ENCODE results near the gene PRR13.
A peak's percentile ranks its signal among the peaks of the same experiment; 100 is the strongest.
"Not testable (repeated sequence)": the region's sequence is repeated elsewhere in the genome, so short reads cannot be mapped to it uniquely, and the experiment has no call there.

PRR13 gene, protein sequence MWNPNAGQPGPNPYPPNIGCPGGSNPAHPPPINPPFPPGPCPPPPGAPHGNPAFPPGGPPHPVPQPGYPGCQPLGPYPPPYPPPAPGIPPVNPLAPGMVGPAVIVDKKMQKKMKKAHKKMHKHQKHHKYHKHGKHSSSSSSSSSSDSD

DNA sequence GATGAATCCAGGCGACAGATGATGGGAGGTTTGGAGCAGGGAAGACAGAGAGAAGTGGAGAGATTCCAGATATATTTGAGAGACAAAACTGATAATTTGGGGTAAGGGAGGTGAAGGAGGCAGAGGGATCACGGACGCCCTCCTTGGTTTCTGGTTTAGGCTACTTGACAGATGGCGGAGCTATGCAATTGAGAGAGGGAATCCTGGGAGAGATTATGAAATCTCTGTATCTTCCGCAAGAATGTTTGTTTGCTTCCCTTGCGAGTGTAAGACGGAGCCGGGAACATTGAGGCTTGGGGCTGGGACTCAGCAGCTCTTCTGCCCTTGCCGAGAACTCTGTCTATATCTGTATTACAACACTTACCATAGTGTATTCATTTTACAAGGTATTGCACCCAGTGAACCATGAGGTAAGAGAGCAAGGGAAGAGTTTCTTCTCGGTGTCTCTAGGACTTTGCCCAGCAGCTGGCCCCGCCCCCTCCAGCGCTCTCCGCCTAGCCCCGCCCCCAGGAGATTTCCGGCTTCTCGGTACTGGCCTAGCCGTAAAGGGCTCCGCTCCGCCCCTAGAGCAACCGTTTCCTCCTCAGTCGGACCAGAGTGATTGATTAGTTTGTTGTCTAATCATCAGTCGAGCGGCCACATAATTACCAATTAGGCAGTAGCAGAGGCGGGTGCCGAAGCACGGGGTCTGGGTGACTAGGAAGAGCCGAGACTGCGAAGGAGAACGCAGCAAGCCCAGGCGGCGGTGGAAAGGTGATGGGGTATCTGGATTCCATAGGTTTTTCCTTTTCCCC lies at the start of gene PRR13:
PRR13 (plus strand) TSS at position 695 of the 794 bp plus-strand sequence. CDS start 981 bp downstream, outside the sequence.
- DNase-seq (ENCODE audit: low read depth, low spot score) = peak; percentile 98

DNA sequence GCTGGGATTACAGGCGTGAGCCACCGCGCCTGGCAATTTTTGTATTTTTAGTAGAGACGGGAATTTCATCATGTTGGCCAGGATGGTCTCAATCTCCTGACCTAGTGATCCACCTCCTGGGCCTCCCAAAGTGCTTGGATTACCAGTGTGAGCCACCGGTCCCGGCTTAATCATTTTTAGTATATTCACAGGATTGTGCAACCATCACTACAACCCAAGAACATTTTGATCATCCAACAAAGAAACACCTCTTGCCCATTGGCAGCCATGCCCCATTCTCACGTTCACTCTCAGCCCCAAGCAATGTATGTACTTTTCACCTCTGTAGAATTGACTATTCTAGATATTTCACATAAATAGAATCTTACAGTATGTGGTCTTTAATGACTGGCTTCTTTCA lies 41.6 kb upstream of the PRR13 start:
- DNase-seq (ENCODE audit: low read depth, low spot score) = no peak

DNA sequence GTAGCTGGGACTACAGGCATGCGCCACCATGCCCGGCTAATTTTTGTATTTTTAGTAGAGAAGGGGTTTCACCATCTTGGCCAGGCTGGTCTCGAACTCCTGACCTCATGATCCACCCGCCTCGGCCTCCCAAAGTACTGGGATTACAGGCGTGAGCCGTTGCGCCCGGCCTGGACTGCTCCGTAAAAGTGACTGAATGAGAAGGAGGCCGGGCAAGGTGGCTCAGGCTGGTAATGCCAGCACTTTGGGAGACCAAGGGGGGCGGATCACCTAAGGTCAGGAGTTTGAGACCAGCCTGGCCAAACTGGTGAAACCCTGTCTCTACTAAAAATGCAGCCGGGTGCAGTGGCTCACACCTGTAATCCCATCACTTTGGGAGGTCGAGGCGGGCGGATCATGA lies 39.2 kb upstream of the PRR13 start:
- not testable (repeated sequence) for DNase-seq (ENCODE audit: low read depth, low spot score)

DNA sequence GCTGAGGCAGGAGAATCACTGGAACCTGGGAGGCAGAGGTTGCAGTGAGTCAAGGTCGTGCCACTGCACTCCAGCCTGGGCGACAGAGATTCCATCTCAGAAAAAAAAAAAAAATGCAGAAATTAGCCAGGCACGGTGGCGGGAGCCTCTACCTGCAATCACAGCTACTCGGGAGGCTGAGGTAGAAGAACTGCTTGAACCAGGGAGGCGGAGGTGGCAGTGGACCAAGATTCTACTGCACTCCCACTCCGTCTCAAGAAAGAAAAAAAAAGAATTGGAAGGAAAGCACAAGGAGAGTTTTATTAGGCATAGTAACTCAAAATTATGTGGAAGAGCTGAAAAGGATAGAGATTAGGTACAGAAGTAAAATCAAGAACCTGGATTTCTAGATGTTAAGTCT lies 38.7 kb upstream of the PRR13 start:
- DNase-seq (ENCODE audit: low read depth, low spot score) = no peak

GRCh38 chr12:53410951-53411350 lies 30.6 kb upstream of the PRR13 start:
- DNase-seq (ENCODE audit: low read depth, low spot score) = no peak

DNA sequence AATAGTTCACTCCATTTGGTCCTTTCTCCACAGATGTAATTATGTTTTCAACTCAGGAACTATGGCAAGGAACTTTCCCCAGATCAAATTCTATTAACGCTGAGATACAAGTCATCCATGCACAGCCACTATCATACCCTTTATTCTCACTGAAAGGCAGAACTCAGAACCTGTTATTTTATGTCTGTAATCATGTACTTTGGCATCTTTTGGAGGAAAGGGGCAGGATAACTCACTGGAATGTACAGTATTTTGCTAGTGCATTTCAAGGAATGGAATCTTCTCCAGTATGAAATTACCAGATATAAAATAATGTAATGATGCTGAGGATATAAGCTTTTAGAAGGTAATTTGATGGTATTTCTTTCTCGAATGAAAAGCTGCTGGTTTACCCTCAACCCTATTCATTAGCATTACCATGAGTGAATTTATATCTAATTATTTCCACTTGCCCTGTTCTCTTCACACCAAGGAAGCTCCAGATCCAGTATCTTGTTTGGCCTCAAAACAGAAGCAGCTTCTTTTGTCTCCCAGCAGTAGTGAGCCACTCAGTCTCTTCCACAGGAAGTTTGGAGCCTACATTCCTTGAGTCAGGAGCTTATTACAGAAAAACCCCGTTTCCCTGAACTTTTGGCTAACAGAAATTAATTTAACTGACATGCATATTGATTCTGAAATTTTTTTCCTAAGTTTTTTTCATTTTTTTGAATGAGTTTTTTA lies 27.9 kb upstream of the PRR13 start:
- no peak for DNase-seq (ENCODE audit: low read depth, low spot score)

DNA sequence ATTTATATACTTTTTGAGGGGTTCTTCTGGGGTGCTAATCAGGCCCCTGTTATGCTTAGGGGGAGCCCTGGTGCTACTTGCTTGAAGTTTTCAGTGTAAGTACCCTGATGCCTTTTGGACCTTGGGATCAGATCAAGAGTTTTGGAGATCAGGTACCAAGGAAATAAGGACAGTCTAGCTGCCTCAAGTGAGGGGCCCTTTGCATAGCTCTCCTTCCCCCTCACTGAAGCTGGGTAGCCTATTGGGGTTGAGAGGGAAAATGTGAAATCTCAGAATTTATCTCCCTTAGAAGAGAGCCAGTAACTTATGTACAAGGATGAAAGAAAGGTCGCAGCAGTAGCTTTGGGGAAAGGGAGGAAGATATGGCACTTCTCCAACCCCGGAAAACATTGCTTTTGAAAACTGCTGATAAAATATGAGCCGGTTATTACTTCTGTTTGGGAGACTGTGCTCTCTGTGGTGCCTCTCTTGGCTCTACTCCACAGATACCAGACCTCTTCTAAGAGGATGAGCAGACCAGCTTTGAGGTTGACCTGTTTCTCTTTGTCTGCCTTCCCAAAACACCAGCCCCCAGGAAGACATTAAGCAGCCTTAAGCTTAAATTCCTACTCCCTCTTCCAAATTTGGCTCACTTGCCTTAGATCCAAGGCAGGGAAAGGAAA lies 26.6 kb upstream of the PRR13 start:
- DNase-seq (ENCODE audit: low read depth, low spot score) = peak; percentile 33

GRCh38 chr12:53415752-53416389 lies 25.7 kb upstream of the PRR13 start:
- DNase-seq (ENCODE audit: low read depth, low spot score) = peak; percentile 43

- DNase-seq (ENCODE audit: low read depth, low spot score) = not testable (repeated sequence)
These were observed 24.2 kb upstream of the PRR13 start for GRCh38 chr12:53417291-53417816.

- no peak for DNase-seq (ENCODE audit: low read depth, low spot score)
These were observed 23.3 kb upstream of the PRR13 start for GRCh38 chr12:53418221-53418620.

DNA sequence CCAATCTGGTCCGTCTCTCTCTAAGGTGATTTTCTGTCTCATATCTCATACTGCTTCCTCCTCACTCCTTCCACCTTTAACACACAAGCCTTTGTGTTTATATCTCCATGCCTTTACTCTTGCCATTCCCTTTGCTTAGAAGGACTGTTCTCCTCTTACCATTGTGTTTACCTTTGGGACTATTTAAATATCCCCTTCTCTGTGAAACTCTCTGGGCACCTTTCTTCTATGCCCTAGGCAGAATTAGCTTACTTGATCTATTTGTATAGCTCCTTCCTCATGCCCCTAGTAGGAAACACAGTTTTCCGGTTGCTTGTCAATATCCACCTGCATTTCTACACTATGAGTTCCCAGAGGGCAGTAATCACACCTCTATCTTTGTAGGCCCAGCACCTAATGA lies 21.8 kb upstream of the PRR13 start:
- no peak for DNase-seq (ENCODE audit: low read depth, low spot score)

DNA sequence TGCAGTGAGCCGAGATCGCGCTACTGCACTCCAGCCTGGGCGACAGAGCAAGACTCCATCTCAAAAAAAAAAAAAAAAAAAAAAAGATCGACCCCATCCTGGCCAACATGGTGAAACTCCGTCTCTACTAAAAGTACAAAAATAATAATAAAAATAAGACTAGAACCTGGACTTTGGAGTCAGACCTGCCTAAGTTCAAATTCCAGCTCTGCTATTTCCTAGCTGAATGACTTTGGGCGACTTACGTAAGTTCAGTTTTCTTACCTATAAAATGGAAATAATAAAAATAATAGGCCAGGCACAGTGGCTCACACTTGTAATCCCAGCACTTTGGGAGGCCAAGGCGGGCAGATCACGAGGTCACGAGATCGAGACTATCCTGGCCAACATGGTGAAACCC lies 19.3 kb upstream of the PRR13 start:
- DNase-seq (ENCODE audit: low read depth, low spot score) = not testable (repeated sequence)

DNA sequence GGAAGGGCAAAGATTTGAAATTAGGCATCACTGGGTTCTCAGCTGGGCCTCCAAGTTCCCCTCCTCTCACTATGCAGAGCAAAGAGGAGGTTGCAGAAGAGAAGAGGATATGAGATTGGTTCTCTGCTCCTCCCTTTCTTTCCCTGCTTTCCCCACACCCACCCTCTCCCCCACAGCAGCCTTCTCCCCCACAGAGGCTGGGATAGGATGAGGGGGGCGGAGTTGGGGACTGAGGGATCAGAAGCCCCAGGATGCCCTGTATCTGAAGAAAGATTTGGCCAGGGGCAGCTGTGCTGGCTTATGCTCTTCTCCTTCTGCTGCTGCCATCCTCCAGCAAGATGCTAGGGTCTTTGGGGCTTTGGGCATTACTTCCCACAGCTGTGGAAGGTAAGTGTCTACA lies 17.9 kb upstream of the PRR13 start, which contains the start of gene AMHR2:
AMHR2 (plus strand) TSS at position 259 of the 400 bp plus-strand sequence; CDS start at position 339, 80 bp downstream.
- DNase-seq (ENCODE audit: low read depth, low spot score) = no peak

- DNase-seq (ENCODE audit: low read depth, low spot score) = peak; percentile 24
These were observed 16.7 kb upstream of the PRR13 start for GRCh38 chr12:53424626-53425514.

DNA sequence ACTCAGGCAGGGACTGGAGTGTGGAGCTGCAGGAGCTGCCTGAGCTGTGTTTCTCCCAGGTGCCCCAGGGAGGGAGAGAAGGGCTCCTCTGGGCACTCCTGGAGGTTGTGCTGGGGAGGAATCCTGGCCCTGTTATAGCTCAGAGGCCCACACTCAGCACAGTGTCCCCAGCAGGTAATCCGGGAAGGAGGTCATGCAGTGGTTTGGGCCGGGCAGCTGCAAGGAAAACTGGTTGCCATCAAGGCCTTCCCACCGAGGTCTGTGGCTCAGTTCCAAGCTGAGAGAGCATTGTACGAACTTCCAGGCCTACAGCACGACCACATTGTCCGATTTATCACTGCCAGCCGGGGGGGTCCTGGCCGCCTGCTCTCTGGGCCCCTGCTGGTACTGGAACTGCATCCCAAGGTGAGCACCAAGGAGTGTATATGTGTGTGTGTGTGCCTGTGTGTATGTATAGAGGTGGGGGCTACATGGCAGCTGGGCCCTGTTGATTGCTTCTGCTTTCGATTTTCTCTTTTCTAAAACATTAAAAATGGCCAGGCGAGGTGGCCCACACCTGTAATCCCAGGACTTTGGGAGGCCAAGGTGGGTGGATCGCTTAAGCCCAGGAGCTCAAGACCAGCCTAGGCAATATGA lies 15.9 kb upstream of the PRR13 start:
- no peak for DNase-seq (ENCODE audit: low read depth, low spot score)

GRCh38 chr12:53427905-53428594 lies 13.5 kb upstream of the PRR13 start:
- DNase-seq (ENCODE audit: low read depth, low spot score) = no peak

DNA sequence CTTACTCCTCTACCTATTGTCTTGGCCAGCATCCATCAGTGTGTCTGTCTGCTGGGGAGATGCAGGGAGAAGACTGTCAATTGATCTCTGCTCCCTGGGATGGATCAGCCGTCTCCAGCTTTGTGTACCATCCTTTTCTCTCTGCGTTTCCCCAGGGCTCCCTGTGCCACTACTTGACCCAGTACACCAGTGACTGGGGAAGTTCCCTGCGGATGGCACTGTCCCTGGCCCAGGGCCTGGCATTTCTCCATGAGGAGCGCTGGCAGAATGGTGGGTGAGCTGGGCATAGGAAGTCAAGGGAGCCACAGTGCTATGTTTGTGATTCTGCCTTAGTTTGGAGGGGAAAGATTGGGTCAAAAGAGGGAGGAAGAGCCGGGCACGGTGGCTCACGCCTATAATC lies 12.8 kb upstream of the PRR13 start:
- DNase-seq (ENCODE audit: low read depth, low spot score) = no peak

- no peak for DNase-seq (ENCODE audit: low read depth, low spot score)
These were observed 11.4 kb upstream of the PRR13 start for GRCh38 chr12:53430116-53430515.

DNA sequence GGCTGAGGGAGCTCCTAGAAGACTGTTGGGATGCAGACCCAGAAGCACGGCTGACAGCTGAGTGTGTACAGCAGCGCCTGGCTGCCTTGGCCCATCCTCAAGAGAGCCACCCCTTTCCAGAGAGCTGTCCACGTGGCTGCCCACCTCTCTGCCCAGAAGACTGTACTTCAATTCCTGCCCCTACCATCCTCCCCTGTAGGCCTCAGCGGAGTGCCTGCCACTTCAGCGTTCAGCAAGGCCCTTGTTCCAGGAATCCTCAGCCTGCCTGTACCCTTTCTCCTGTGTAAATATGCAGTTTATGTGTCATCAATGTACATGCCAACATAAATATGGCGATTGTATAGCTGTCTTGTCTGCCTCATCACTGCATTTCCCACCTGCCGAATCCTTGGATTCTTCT lies 10.3 kb upstream of the PRR13 start:
- no peak for DNase-seq (ENCODE audit: low read depth, low spot score)

Measured in ELF-1 (cell line).